ENCODE results near the gene PRDM11. TPM values are rescaled to one million over a fixed set of nuclear protein-coding genes. Genes with fewer than 3 reads are reported as not detected.
A peak's percentile ranks its signal among the peaks of the same experiment; 100 is the strongest.

Gene PRDM11
- total RNA-seq, 2 donors from 2014 or later, result 0.57 to 1.5 TPM

- ATAC-seq (no peak), DNase-seq (ENCODE audit: low spot score in 2 of 2) (no peak)
- Mint-ChIP-seq H3K9me3 (no peaks in the 10 kb centered on the region), H3K36me3 (no peaks in the 10 kb centered on the region), H3K27ac (no peak overlapping the region)
Measured at GRCh38 chr11:45178890-45179671, 32.6 kb downstream of the PRDM11 start.

GRCh38 chr11:45179686-45180178, 33.3 kb downstream of the PRDM11 start:
- DNase-seq (ENCODE audit: low spot score in 2 of 2) (no peak), ATAC-seq (no peak)
- H3K36me3 Mint-ChIP-seq, result no peaks in the 10 kb centered on the region
- H3K27ac Mint-ChIP-seq, result peak overlapping the region in 1 of 2 donors; percentile 51
- H3K9me3 Mint-ChIP-seq, result no peaks in the 10 kb centered on the region

GRCh38 chr11:45180179-45180847, 33.9 kb downstream of the PRDM11 start:
- Mint-ChIP-seq H3K9me3 (no peaks in the 10 kb centered on the region), H3K36me3 (no peaks in the 10 kb centered on the region), H3K27ac (peak overlapping the region in 1 of 2 donors; percentile 51)
- DNase-seq (ENCODE audit: low spot score in 2 of 2) (peak in 1 of 2 donors; percentile 22), ATAC-seq (peak; percentile 31 to 63)

- DNase-seq (ENCODE audit: low spot score in 2 of 2), result peak in 1 of 2 donors; percentile 35
- ATAC-seq, result peak; percentile 83 to 92
- H3K36me3 Mint-ChIP-seq, result no peaks in the 10 kb centered on the region
Measured at GRCh38 chr11:45180848-45181192, 34.4 kb downstream of the PRDM11 start.

GRCh38 chr11:45181193-45181888, 34.9 kb downstream of the PRDM11 start:
- ATAC-seq, result no peak
- DNase-seq (ENCODE audit: low spot score in 2 of 2), result no peak
- no peaks in the 10 kb centered on the region for H3K36me3 Mint-ChIP-seq
- no peaks in the 10 kb centered on the region for H3K9me3 Mint-ChIP-seq
- no peak overlapping the region for H3K27ac Mint-ChIP-seq

More at GRCh38 chr11:45180848-45181192, 34.4 kb downstream of the PRDM11 start:
- no peak overlapping the region for H3K27ac Mint-ChIP-seq
- H3K9me3 Mint-ChIP-seq, result no peaks in the 10 kb centered on the region

GRCh38 chr11:45181889-45182550, 35.6 kb downstream of the PRDM11 start:
- Mint-ChIP-seq H3K36me3 (no peaks in the 10 kb centered on the region), H3K27ac (no peak overlapping the region), H3K9me3 (no peaks in the 10 kb centered on the region)
- DNase-seq (ENCODE audit: low spot score in 2 of 2), result no peak
- no peak for ATAC-seq

GRCh38 chr11:45182902-45183301, 36.5 kb downstream of the PRDM11 start:
- no peaks in the 10 kb centered on the region for H3K9me3 Mint-ChIP-seq
- H3K36me3 Mint-ChIP-seq, result no peaks in the 10 kb centered on the region
- no peak overlapping the region for H3K27ac Mint-ChIP-seq
- ATAC-seq (no peak), DNase-seq (ENCODE audit: low spot score in 2 of 2) (no peak)

GRCh38 chr11:45184640-45185039, 38.2 kb downstream of the PRDM11 start:
- Mint-ChIP-seq H3K36me3 (no peaks in the 10 kb centered on the region), H3K9me3 (no peaks in the 10 kb centered on the region), H3K27ac (no peak overlapping the region)
- DNase-seq (ENCODE audit: low spot score in 2 of 2) (no peak), ATAC-seq (no peak)

GRCh38 chr11:45185228-45185729, 38.8 kb downstream of the PRDM11 start:
- H3K36me3 Mint-ChIP-seq, result no peaks in the 10 kb centered on the region
- ATAC-seq (no peak), DNase-seq (ENCODE audit: low spot score in 2 of 2) (no peak)
- H3K9me3 Mint-ChIP-seq, result no peaks in the 10 kb centered on the region
- no peak overlapping the region for H3K27ac Mint-ChIP-seq

GRCh38 chr11:45187375-45187774, 40.9 kb downstream of the PRDM11 start:
- ATAC-seq, result no peak
- Mint-ChIP-seq H3K9me3 (no peaks in the 10 kb centered on the region), H3K36me3 (no peaks in the 10 kb centered on the region), H3K27ac (no peak overlapping the region)
- no peak for DNase-seq (ENCODE audit: low spot score in 2 of 2)

- H3K36me3 Mint-ChIP-seq, result no peaks in the 10 kb centered on the region
- H3K27ac Mint-ChIP-seq, result peak overlapping the region in 1 of 2 donors; percentile 16
- no peak for DNase-seq (ENCODE audit: low spot score in 2 of 2)
- no peaks in the 10 kb centered on the region for H3K9me3 Mint-ChIP-seq
- peak in 1 of 2 donors; percentile 55 for ATAC-seq
Measured at GRCh38 chr11:45188127-45188526, 41.7 kb downstream of the PRDM11 start.

- ATAC-seq, result no peak
- no peak overlapping the region for H3K27ac Mint-ChIP-seq
- H3K36me3 Mint-ChIP-seq, result no peaks in the 10 kb centered on the region
- H3K9me3 Mint-ChIP-seq, result no peaks in the 10 kb centered on the region
- no peak for DNase-seq (ENCODE audit: low spot score in 2 of 2)
Measured at GRCh38 chr11:45189230-45189629, 42.8 kb downstream of the PRDM11 start.

- no peaks in the 10 kb centered on the region for H3K36me3 Mint-ChIP-seq
Measured at GRCh38 chr11:45193695-45194094, 47.3 kb downstream of the PRDM11 start.

GRCh38 chr11:45204761-45205160, 58.3 kb downstream of the PRDM11 start:
- no peak for DNase-seq (ENCODE audit: low spot score in 2 of 2)
- no peak overlapping the region for H3K27ac Mint-ChIP-seq
- no peaks in the 10 kb centered on the region for H3K9me3 Mint-ChIP-seq
- no peak for ATAC-seq
- H3K36me3 Mint-ChIP-seq, result peaks cover 0 to 5% of the 10 kb centered on the region in 2 donors

More at GRCh38 chr11:45193695-45194094, 47.3 kb downstream of the PRDM11 start:
- Mint-ChIP-seq H3K9me3 (no peaks in the 10 kb centered on the region), H3K27ac (no peak overlapping the region)
- no peak for ATAC-seq
- DNase-seq (ENCODE audit: low spot score in 2 of 2), result no peak

- no peak for ATAC-seq
- Mint-ChIP-seq H3K27ac (no peak overlapping the region), H3K36me3 (peaks cover 0 to 5% of the 10 kb centered on the region in 2 donors), H3K9me3 (no peaks in the 10 kb centered on the region)
- DNase-seq (ENCODE audit: low spot score in 2 of 2), result no peak
Measured at GRCh38 chr11:45205978-45206377, 59.5 kb downstream of the PRDM11 start.

- H3K9me3 Mint-ChIP-seq, result no peaks in the 10 kb centered on the region
- no peak for ATAC-seq
- H3K36me3 Mint-ChIP-seq, result no peaks in the 10 kb centered on the region
- DNase-seq (ENCODE audit: low spot score in 2 of 2), result no peak
- H3K27ac Mint-ChIP-seq, result no peak overlapping the region
Measured at GRCh38 chr11:45208135-45208534, 61.7 kb downstream of the PRDM11 start.
